Endodermal cell (in vitro differentiated cells): ENCODE measurements around the gene C1QTNF8. TPM values are rescaled to one million over a fixed set of nuclear protein-coding genes. Genes with fewer than 3 reads are reported as not detected.

Experiments
- DNase-seq: peaks from one replicate; pipeline ENCODE4 v3.0.0-alpha.2; 2017
- H3K27ac ChIP-seq: 2 replicates; pipeline ENCODE4 v1.5.1; 2013; ENCODE audit warnings: mild to moderate bottlenecking, low read depth, low read length, moderate library complexity
- H3K27me3 ChIP-seq: 2 replicates; pipeline ENCODE4 v1.6.1; 2013; ENCODE audit warnings: mild to moderate bottlenecking, low read length, moderate library complexity; ENCODE audit not compliant: insufficient read depth, control insufficient read depth, poor library complexity, severe bottlenecking
- H3K36me3 ChIP-seq: 2 replicates; pipeline ENCODE4 v1.7.0; 2013; ENCODE audit warnings: mild to moderate bottlenecking, low read length, moderate library complexity; ENCODE audit not compliant: control insufficient read depth, insufficient read depth
- H3K4me1 ChIP-seq: one replicate; pipeline ENCODE4 v1.7.0; 2013; ENCODE audit warnings: low read length; ENCODE audit not compliant: control insufficient read depth, insufficient read depth
- H3K4me3 ChIP-seq: 2 replicates; pipeline ENCODE4 v1.5.1; 2013; ENCODE audit warnings: mild to moderate bottlenecking, low read length, moderate library complexity
- H3K9ac ChIP-seq: 2 replicates; pipeline ENCODE4 v1.6.1; 2013; ENCODE audit warnings: mild to moderate bottlenecking, low read length, moderate library complexity; ENCODE audit not compliant: poor library complexity, severe bottlenecking; ENCODE audit errors: extremely low read depth
- H3K9me3 ChIP-seq: 2 replicates; pipeline ENCODE4 v1.6.1; 2013; ENCODE audit warnings: mild to moderate bottlenecking, low read length, moderate library complexity; ENCODE audit not compliant: control insufficient read depth
- H3K27ac Mint-ChIP-seq: 2 replicates; pipeline ENCODE4 v1.8.0; 2020; ENCODE audit warnings: mixed read lengths
- H3K27me3 Mint-ChIP-seq: 2 replicates; pipeline ENCODE4 v1.8.0; 2021; ENCODE audit warnings: mild to moderate bottlenecking, mixed read lengths; ENCODE audit not compliant: insufficient read depth
- H3K36me3 Mint-ChIP-seq: 2 replicates; pipeline ENCODE4 v1.8.0; 2020; ENCODE audit warnings: low read depth, mixed read lengths
- H3K4me1 Mint-ChIP-seq: 2 replicates; pipeline ENCODE4 v1.8.0; 2020; ENCODE audit warnings: mixed read lengths
- H3K4me3 Mint-ChIP-seq: 2 replicates; pipeline ENCODE4 v1.8.0; 2020; ENCODE audit warnings: mild to moderate bottlenecking, moderate library complexity, mixed read lengths
- H3K9me3 Mint-ChIP-seq: 2 replicates; pipeline ENCODE4 v1.8.0; 2020; ENCODE audit warnings: mild to moderate bottlenecking, mixed read lengths
- WGBS, 2 experiments: methylation state at CpG; one replicate each; pipeline versions ENCODE4 v1.1.5 to v1.1.7; 2013; ENCODE audit warnings: missing lambda C conversion rate in 2 of 2, mixed read lengths in 1 of 2; ENCODE audit not compliant: insufficient coverage in 1 of 2, insufficient read length in 1 of 2; 5-methylcytosine and 5-hydroxymethylcytosine counted together
- total RNA-seq, 2 donors: library from RNA; stranded (reverse); fragmentation: NEBNext Ultra II Directional in 1 of 2; extraction: Animal tissue kit (Norgen Biotek cat#: 25700) in 1 of 2; gene quantifications; 2 replicates in 1 of 2; 3 replicates in 1 of 2; pipeline ENCODE4 v1.2.1, GENCODE V29; 2021
- TF ChIP-seq, protein P1 (sequence below): fragments of 200-600 bp; sonication (generic); conservative IDR thresholded peaks from 2 replicates; pipeline ENCODE4 v1.5.0; 2021; ENCODE audit warnings: antibody characterized with exemption, mild to moderate bottlenecking

Gene C1QTNF8
- total RNA-seq, 2 donors from 2014 or later, result 0.15 to 0.20 TPM

DNA sequence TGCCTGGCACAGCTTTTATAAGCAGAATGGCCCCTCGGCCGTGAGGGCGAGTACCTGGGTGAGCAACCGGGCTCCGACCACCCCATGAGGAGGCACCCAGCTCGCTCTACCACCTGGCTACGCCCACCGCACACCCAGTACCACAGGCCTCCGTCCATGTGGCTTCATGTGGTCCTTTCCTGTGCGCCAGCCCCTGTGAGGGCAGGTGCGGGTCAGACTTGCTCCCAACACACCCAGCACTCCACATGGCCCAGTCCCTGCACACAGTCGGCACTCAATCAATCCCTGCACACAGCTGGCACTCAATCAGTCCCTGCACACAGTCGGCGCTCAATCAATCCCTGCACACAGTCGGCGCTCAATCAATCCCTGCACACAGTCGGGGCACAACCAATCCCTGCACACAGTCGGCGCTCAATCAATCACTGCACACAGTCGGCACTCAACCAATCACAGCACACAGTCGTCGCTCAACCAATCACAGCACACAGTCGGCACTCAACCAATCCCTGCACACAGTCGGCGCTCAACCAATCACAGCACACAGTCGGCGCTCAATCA lies 4.0 kb downstream of the C1QTNF8 start:
- H3K9me3 Mint-ChIP-seq, result peaks cover 5% of the 10 kb centered on the region
- H3K27ac ChIP-seq, result no peak overlapping the region
- no peak overlapping the region for H3K4me3 Mint-ChIP-seq
- peaks cover 2% of the 10 kb centered on the region for H3K27me3 Mint-ChIP-seq
- no peaks in the 10 kb centered on the region for H3K9me3 ChIP-seq
- no peak overlapping the region for H3K27ac Mint-ChIP-seq
- 94 to 97% methylated on average over 17 to 20 of the region's 27 CpGs for WGBS, 2 experiments
- H3K4me3 ChIP-seq, result no peak overlapping the region
- H3K4me1 Mint-ChIP-seq, result peaks cover 7% of the 10 kb centered on the region
- peaks cover 26% of the 10 kb centered on the region for H3K4me1 ChIP-seq
- H3K27me3 ChIP-seq, result no peaks in the 10 kb centered on the region
- no peak for DNase-seq
- no peak overlapping the region for H3K9ac ChIP-seq
- TF ChIP-seq, protein P1, sequence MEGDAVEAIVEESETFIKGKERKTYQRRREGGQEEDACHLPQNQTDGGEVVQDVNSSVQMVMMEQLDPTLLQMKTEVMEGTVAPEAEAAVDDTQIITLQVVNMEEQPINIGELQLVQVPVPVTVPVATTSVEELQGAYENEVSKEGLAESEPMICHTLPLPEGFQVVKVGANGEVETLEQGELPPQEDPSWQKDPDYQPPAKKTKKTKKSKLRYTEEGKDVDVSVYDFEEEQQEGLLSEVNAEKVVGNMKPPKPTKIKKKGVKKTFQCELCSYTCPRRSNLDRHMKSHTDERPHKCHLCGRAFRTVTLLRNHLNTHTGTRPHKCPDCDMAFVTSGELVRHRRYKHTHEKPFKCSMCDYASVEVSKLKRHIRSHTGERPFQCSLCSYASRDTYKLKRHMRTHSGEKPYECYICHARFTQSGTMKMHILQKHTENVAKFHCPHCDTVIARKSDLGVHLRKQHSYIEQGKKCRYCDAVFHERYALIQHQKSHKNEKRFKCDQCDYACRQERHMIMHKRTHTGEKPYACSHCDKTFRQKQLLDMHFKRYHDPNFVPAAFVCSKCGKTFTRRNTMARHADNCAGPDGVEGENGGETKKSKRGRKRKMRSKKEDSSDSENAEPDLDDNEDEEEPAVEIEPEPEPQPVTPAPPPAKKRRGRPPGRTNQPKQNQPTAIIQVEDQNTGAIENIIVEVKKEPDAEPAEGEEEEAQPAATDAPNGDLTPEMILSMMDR, result no peak
- no peaks in the 10 kb centered on the region for H3K36me3 Mint-ChIP-seq
- no peaks in the 10 kb centered on the region for H3K36me3 ChIP-seq

DNA sequence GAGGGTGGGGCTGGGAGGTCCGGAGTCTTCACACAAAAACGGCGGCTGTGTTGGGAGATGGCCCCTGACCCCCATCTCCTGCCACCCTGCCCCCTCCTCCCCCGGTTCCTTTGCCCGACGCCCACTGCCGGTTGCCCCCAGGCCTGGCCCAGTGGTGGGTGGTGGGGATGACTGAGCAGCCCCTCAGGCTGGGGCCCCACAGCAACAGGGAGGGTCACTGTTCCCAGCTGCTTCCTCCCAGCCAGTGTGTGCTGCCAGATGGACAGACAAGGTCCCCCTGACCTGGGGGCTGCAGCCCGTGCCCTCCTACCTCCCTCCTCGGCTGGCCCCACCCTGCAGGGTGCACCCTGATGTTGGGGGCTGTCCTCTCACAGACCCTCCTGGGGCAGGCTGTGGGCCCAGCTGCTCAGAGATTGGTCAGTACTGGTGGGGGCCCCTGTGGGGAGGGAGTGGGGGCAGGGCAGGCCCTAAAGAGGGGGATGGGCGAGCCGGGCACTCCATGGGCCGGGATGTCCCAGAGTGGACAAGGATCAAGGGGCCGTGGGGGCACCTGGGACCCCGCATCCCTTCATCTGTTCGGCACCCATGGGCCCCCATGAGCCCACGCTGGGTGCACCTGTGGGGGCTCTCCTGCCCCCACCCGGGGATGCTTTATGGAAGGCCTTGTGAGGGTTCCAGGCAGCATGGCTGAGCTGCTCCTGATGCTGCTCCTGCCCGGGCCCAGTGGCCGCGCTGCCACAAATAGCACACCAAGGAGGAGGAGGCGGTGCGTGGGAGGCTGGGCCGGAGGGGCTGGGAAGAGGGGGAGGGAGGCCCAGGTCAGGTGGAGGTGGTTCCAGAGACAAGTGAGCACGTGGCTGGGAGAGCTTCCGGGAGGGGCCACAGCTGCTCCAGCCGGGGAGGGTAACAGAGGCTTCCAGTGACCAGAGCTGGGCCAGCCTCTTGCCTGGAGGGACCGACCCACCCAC lies 5.1 kb downstream of the C1QTNF8 start:
- no peaks in the 10 kb centered on the region for H3K27me3 ChIP-seq
- Mint-ChIP-seq H3K4me3 (no peak overlapping the region), H3K4me1 (peaks cover 7% of the 10 kb centered on the region), H3K36me3 (no peaks in the 10 kb centered on the region), H3K27ac (no peak overlapping the region), H3K27me3 (peaks cover 2% of the 10 kb centered on the region), H3K9me3 (peaks cover 6% of the 10 kb centered on the region)
- DNase-seq, result no peak
- peaks cover 26% of the 10 kb centered on the region for H3K4me1 ChIP-seq
- no peak overlapping the region for H3K4me3 ChIP-seq
- no peak overlapping the region for H3K9ac ChIP-seq
- TF ChIP-seq, protein P1, result no peak
- H3K36me3 ChIP-seq, result no peaks in the 10 kb centered on the region
- WGBS, 2 experiments, result 85 to 89% methylated on average over 3 to 24 of the region's 27 CpGs
- peaks cover 1% of the 10 kb centered on the region for H3K9me3 ChIP-seq
- H3K27ac ChIP-seq, result no peak overlapping the region

DNA sequence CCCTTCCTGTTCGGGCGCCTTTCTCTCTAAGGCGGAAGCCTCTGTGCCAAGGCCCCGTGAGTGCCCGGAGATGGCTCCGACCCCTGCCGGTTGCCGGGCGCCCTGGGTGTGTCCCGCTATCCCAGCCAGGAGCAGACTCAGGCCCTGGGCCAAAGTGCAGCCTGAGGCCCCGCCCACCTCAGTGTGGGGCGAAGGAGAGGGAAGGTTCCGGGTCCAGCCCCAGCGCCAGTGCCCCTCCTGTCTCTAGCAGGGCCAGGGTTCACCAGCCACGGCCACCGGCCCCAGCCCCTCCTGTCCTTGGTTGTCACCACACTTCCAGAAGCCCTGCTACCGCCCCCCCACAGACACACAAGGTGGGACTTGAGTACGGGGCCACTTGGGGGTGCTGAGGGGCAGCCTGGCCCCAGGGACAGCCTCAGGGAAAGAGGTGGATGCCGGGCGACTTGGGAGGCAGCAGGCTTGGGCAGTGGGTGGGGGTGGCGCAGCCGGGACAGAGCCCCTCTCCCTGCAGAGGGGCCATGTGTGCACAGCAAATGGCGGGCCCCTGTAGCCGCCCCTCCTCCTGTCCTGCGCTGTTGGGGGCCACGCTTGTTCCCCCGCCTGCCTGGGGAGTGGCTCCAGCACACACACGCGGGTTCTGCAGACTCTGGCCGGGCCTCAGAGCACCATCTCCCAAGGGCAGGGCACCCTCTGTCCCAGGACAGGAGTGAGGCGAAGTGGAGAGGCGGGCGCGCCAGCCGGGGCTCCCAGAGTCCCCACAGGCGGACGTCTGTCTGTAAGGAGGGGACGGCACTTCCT lies 6.0 kb downstream of the C1QTNF8 start:
- Mint-ChIP-seq H3K9me3 (peaks cover 15% of the 10 kb centered on the region), H3K4me1 (peaks cover 7% of the 10 kb centered on the region), H3K27ac (no peak overlapping the region), H3K36me3 (no peaks in the 10 kb centered on the region), H3K27me3 (peaks cover 4% of the 10 kb centered on the region), H3K4me3 (no peak overlapping the region)
- Histone ChIP-seq H3K27ac (no peak overlapping the region), H3K9me3 (peaks cover 9% of the 10 kb centered on the region), H3K36me3 (no peaks in the 10 kb centered on the region), H3K4me1 (peaks cover 26% of the 10 kb centered on the region), H3K9ac (no peak overlapping the region), H3K27me3 (no peaks in the 10 kb centered on the region), H3K4me3 (no peak overlapping the region)
- TF ChIP-seq, protein P1, result no peak
- DNase-seq, result no peak
- WGBS, 2 experiments, result 92 to 94% methylated on average over 7 to 35 of the region's 38 CpGs
